Measurements from ENCODE around the gene LYZL4.
A peak's percentile ranks its signal among the peaks of the same experiment; 100 is the strongest.

The LYZL4 gene

DNA sequence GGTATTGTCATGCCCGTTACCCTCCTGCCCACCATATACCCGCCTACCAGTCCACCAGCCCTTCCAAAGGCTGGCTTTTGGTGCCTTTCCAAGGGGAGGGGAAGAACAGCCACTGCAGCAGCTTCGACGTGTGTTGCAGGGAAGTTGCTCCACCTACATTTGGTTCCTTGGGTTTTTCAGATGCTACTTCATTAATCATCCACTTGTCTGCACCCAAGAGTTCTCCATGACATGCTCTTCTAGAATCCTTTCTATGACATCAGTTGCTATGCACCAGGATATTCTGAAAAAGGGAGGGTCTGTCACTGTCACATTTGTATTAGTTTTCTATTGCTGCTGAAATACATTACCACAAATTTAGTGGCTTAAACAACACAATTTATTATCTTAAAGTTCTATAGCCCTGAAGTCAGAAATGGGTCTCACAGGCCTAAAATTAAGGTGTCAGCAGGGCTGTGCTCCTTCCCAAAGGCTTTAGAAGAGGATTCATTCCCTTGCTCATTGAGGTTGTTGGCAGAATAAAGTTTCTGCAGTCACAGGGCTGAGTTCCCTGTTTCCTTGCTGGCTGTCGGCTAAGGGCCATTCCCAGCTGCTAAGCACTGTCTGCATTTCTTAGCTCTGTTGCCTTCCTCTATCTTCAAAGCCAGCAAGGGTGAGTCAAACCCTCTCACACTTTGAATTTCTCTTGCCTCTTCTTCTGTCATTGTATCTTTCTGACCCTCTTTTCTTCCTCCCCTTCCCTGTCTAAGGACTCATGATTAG is at the start of gene LYZL4:
LYZL4 (minus strand) TSS at position 241 of the 762 bp plus-strand sequence. CDS start 3,359 bp downstream, outside the sequence.
- Histone ChIP-seq H3K27me3 (ENCODE audit: control insufficient read depth, insufficient read depth, low read length) (no peaks in the 10 kb centered on the region), H3K79me2 (no peaks in the 10 kb centered on the region), H3K4me3 (ENCODE audit: low read depth, low read length) (no peak within 1 kb of the TSS), H3K27ac (no peak within 1 kb of the TSS), H3K36me3 (ENCODE audit: control insufficient read depth, insufficient read depth, low read length) (no peaks in the 10 kb centered on the region), H2AFZ (no peak within 1 kb of the TSS), H3K4me1 (no peaks in the 10 kb centered on the region), H3K4me2 (ENCODE audit: low read length) (no peak within 1 kb of the TSS), H3K9ac (no peak within 1 kb of the TSS), H3K9me3 (ENCODE audit: control insufficient read depth, low read length) (no peaks in the 10 kb centered on the region)
- TF ChIP-seq, protein P1, sequence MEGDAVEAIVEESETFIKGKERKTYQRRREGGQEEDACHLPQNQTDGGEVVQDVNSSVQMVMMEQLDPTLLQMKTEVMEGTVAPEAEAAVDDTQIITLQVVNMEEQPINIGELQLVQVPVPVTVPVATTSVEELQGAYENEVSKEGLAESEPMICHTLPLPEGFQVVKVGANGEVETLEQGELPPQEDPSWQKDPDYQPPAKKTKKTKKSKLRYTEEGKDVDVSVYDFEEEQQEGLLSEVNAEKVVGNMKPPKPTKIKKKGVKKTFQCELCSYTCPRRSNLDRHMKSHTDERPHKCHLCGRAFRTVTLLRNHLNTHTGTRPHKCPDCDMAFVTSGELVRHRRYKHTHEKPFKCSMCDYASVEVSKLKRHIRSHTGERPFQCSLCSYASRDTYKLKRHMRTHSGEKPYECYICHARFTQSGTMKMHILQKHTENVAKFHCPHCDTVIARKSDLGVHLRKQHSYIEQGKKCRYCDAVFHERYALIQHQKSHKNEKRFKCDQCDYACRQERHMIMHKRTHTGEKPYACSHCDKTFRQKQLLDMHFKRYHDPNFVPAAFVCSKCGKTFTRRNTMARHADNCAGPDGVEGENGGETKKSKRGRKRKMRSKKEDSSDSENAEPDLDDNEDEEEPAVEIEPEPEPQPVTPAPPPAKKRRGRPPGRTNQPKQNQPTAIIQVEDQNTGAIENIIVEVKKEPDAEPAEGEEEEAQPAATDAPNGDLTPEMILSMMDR (IDR thresholded peaks at IDR 0.05), result no peak

DNA sequence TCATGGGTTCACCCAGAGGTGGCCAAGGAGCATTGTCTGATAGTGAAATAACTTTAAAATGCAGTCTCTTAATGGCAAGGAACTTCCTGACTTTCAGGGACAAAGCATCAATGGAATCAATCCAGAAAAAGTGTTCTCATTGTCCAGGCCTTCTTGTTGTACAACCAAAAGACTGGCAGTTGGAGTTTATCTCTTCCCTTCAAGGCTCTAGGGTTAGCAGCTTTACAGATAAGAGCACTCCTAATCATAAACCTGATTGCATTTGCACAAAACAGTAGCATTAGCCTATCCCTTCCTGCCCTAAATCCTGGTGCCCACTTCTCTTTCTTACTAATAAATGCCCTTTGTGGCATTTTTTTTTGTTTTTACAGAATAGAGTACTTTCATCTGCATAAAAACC is 48.7 kb upstream of the LYZL4 start:
- no peak overlapping the region for H3K27ac ChIP-seq
- H3K9ac ChIP-seq, result no peak overlapping the region

DNA sequence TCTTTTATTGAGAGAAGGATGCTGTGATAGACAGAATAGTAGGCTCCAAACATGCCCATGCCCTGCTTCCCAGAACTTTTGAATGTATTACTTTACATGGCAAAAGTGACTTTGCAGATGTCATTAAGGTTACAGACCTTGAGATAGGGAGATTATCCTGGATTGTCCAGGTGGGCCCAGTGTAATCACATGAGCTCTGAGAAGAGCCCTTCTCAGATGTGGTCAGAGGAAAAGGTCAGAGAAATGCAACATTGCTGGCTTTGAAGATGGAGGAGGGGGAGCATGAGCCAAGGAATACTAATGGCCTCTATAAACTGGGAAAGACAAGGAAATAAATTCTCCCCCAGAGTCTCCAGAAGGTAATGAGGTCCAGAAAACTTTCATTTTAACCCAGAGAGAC is 45.8 kb upstream of the LYZL4 start:
- H3K27ac ChIP-seq, result no peak overlapping the region
- H3K9me3 ChIP-seq (ENCODE audit: control insufficient read depth, low read length), result no peaks in the 10 kb centered on the region
- H2AFZ ChIP-seq, result no peak overlapping the region
- no peaks in the 10 kb centered on the region for H3K4me1 ChIP-seq
- H3K79me2 ChIP-seq, result no peaks in the 10 kb centered on the region
- H3K9ac ChIP-seq, result no peak overlapping the region
- no peak overlapping the region for H3K4me2 ChIP-seq (ENCODE audit: low read length)
- no peak overlapping the region for H3K4me3 ChIP-seq (ENCODE audit: low read depth, low read length)
- no peaks in the 10 kb centered on the region for H3K36me3 ChIP-seq (ENCODE audit: control insufficient read depth, insufficient read depth, low read length)
- TF ChIP-seq, protein P1 (IDR thresholded peaks at IDR 0.05), result no peak
- no peaks in the 10 kb centered on the region for H3K27me3 ChIP-seq (ENCODE audit: control insufficient read depth, insufficient read depth, low read length)

More for the DNA sequence above, 48.7 kb upstream of the LYZL4 start:
- H3K27me3 ChIP-seq (ENCODE audit: control insufficient read depth, insufficient read depth, low read length), result no peaks in the 10 kb centered on the region
- H3K4me1 ChIP-seq, result no peaks in the 10 kb centered on the region
- no peak overlapping the region for H3K4me3 ChIP-seq (ENCODE audit: low read depth, low read length)
- TF ChIP-seq, protein P1 (IDR thresholded peaks at IDR 0.05), result no peak
- no peaks in the 10 kb centered on the region for H3K9me3 ChIP-seq (ENCODE audit: control insufficient read depth, low read length)
- no peaks in the 10 kb centered on the region for H3K79me2 ChIP-seq
- H2AFZ ChIP-seq, result no peak overlapping the region
- no peaks in the 10 kb centered on the region for H3K36me3 ChIP-seq (ENCODE audit: control insufficient read depth, insufficient read depth, low read length)
- H3K4me2 ChIP-seq (ENCODE audit: low read length), result no peak overlapping the region

DNA sequence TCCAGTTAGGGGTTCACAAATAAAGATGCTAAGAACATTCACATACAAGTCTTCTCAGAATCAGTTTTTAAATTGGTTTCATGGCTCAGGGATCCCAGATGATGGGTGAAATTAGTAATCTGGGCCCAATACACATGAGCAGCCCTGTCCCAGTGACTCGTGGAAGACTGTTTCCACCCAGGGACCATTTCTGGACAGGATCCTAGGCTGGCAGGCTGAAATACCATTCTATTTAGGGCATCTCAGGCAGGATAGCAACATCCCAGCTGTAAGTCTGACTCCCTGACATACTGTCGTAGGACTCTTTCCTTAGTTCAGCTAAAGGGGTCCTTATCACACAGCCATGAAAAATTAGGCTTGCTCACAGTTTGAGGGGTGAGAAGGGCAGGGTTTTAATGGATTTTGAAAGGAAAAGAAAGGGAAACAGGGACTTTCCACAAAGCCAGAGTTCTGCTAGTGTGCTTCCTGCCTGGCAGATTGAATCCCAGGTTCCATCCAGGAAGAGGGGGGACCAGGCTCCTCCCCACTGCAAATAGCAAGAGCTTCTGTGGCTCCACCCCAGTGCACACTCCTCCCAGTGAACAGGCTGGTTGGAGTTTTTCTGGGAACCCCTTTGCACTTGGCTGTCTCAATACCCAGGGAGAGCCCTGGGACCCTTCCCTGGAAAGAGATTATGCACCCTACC is 41.3 kb upstream of the LYZL4 start:
- Histone ChIP-seq H3K4me2 (ENCODE audit: low read length) (no peak overlapping the region), H3K9ac (no peak overlapping the region), H3K27ac (no peak overlapping the region), H3K4me3 (ENCODE audit: low read depth, low read length) (no peak overlapping the region), H3K9me3 (ENCODE audit: control insufficient read depth, low read length) (no peaks in the 10 kb centered on the region), H3K27me3 (ENCODE audit: control insufficient read depth, insufficient read depth, low read length) (no peaks in the 10 kb centered on the region), H3K4me1 (no peaks in the 10 kb centered on the region), H3K36me3 (ENCODE audit: control insufficient read depth, insufficient read depth, low read length) (no peaks in the 10 kb centered on the region), H2AFZ (peak overlapping the region; percentile 44), H3K79me2 (no peaks in the 10 kb centered on the region)
- TF ChIP-seq, protein P1 (IDR thresholded peaks at IDR 0.05), result no peak
